GM12892 (cell line): ENCODE data around the gene SLMAP.

Experiments used
- POLR2A ChIP-seq: IDR thresholded peaks from 2 replicates; pipeline ENCODE4 v1.6.1; 2011; ENCODE audit warnings: low read depth, low read length, control low read depth
- TAF1 ChIP-seq: IDR thresholded peaks from 2 replicates; pipeline ENCODE4 v1.6.1; 2011; ENCODE audit warnings: low read depth, mild to moderate bottlenecking, control low read depth, low read length, borderline replicate concordance

GRCh38 chr3:57943525-57944495 is 187.7 kb downstream of the SLMAP start:
- no peak for TF ChIP-seq TAF1
- TF ChIP-seq POLR2A: no peak
